NCI-H146 treated with DMSO at 0.1 percent for 48 hours (cell line): ENCODE data around the gene RUNX2.

Experiments
- DNase-seq: peaks from one replicate; lab custom pipeline; 2025; ENCODE audit not compliant: unreplicated experiment; lab: John Stamatoyannopoulos, UW

RUNX2 gene

DNA sequence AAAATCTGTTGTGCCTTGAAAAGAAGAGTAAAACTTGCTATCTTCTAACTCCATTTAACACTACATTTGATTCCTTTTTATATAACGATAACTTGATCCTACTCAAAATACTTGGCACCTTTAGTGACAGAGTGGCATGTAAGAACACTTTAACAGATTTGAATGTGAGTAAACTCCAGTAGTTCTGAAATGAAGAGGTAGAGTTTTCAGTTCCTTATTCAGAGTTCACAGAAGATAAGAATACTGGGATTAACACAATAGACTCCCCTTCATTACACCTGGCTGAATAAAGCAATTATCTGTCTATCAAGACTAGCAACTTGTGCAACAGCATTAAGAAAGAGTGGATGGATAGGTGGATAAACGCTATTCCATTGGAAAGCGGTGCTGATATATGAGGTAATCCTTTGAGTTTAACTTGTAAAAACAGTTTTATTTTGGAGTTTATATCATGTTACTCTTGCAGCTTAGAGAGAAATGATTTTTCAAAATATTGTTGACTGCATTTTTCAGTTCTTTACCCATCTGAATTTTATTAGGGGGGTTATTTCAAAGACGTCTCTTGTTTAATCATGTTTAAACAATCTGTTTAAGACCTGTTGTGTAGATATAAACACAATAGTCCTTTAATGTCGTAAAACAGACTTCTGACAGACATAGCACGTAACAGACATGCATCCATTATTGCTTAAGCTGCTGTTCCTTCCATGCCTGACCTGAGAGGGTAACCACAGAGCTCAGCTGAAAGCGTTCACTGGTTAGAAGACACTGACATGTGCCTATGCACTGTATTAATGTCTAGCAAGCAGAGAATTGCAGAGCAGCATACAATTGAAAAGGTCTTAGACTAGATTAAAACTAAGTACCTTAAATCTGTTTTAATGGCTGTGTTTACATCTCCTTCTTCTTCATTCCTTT lies 152.0 kb downstream of the RUNX2 start:
- DNase-seq = no peak

DNA sequence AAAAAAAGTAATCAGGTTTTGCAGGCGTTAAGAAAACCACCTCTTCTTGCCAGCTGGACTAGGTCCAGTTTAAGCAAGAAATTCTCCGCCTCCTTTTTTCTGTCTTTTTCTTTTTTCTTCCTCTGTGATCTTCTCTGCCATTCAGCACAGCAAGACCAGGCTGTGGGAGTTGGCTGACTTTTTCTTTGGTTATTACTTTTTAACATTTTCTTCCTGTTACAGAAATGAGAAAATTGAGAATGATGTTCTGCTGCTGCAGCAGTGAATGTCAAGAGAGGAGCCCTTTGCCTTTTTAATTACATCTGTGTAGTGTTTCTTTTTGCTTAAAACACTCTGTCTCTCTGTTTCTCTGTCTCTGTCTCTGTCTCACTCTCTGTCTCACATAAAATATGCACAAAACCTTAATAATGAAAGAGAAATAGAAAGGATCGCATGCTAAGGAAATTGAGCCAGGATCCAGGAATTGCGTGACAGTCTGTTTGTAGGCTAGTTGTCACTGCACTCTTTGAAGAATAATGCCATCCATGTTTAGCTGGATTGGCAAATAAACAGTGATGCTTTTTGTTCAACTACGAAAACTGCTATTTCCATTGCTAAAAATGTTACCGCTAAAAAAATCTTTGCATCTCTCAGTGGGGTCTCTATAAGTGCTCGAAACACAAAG lies 152.8 kb downstream of the RUNX2 start:
- DNase-seq = no peak

DNA sequence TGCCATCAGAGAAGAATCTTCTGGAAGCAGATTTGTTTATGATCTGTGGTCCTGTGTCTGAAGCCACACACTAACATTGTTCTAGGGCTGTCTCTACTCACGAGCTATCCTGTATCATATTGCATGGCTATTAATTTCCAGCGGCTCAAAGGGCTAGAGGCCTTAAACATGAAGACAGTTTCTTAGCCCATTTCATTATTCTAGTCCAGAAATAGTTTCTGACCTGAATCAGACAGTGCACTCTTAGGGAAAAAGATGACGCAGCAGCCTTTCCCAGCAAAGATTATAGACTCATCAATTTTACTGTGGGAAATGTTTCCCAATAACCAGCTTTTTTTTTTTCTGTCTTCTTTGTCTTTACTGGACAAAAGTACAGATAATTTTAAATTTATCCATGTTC lies 154.9 kb downstream of the RUNX2 start:
- DNase-seq = no peak

DNA sequence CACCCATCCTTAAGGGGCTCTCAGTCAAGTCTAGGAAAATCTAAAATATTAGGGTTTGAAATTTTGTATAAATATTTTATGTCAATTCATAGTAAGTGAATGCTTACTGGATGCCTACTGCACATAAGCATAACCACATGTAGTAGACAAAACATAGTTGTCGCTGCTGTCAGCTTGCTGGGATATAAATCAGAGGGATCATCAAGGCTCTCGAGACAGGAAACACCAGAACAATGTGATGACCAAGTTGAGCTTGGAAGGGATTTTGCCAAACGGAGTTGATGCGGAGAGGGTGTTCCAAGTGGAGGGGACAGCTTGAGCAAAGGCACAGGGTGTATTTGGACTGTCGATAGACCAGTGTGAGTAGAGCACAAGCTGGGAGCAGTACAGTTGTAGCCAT lies 155.4 kb downstream of the RUNX2 start:
- no peak for DNase-seq

DNA sequence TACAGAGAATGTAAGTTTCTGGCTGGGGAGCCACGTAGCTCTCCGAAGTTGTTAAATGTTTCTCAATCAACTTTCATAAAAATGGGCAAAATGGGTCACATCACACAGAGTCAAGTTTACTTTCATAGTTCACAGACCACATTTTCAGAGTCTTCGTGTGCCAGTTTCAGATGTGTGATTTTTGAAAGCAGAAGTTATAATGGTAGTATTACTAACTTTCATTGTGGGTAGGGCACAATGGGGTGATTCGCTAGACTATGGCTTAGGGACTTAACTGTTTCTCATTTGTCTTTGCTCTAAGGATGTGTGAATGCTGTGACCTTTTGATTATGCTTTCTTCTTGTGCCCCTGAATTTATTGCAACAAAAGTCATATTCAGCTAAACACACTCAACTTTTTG lies 158.6 kb downstream of the RUNX2 start:
- no peak for DNase-seq

DNA sequence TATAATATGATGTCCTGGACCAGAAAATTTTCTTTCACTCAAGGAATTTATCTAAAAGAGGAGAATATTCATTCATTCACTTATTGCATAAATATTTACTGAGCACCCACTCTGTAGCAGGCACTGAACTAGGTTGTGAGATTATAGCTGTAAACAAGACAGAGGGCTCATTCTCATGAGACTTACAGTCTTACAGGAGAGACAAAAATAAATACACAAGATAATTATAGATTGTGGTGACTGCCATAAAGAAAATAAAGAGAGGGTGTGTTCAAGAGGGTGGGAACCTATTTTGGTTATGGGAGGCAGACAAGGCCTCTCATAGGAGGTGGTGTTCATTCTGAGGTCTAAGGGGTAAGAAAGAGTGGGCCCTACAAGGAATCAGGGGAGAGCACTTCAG lies 159.5 kb downstream of the RUNX2 start:
- no peak for DNase-seq

DNA sequence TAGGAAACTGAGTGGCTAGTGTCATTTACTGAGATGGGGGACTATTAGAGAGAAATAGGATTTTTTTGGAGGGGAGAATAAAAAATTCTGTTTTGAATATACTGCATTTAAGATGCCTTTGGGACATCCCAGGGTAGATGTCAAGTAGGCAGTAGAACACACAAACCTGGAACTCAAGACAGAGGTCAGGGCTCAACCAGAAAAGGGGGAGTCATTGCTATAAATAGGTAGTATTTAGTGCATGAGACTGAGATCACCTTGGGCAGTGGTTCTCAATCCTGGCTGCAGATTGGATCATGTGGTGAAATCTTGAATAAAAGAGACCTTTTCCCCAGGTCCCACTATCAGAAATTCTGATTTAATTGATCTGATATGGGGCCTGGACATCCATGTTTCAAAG lies 160.1 kb downstream of the RUNX2 start:
- DNase-seq = no peak

DNA sequence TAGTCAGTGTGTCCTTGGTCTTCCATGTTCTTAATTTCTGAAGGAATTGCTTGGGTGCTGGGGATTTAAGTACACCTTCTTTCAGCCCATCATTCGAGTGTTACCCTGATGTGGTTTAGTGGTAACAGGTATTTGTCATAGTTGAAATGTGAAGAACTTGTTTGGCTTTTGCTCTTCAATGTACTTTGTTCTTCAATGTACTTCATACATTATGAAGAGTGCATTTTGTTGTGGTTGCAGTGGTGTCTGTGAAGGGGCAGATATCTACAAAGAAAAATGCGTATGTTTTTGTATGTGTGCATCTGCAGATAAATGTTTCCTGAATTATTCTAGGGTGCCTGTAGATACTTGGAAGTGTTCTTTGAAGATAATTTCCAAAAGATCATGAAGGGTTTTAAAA lies 160.8 kb downstream of the RUNX2 start:
- no peak for DNase-seq

DNA sequence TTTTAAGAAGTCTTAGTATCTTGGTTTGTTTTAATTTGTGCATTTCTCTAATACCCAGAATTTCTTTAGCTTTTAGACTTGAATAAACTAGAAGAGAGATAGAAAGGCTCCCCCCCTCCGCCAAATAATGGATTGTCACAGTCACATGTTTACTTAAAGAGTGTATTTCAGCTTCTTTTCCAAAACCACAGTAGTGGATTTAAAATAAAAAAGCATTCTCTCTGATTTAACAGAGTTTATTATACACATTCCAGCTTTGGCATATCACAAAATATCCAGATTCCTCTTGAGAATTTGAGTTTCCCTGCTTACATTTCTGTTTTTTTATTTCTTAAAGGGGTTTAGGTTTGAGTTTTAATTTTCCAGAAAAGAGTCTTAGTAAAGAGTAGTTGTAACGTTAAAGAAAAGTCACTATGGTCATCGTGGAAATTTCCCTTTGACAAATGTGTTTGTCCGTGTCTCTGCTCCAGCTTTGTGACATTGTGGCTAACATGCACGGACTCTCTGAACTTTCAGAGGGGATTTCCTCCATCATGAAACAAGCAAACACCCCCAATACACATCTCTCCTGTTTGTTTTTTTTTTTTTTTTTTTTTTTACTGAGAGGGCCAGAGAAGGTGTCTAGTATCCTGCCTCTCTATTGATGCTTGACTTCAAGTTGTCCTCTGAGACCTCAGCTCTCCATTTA lies 163.1 kb downstream of the RUNX2 start:
- DNase-seq = no peak

DNA sequence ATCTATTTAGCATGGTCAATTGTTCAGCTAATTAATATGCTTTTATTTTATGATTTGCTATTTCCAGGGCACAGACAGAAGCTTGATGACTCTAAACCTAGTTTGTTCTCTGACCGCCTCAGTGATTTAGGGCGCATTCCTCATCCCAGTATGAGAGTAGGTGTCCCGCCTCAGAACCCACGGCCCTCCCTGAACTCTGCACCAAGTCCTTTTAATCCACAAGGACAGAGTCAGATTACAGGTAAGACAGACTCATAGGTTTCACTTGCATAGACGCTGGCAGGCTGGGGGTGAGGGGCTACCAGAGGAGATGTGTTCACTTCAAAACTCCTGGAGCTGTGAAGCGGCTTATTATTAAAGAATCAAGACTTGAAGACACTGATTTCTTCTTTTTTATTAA lies 163.7 kb downstream of the RUNX2 start:
- DNase-seq = no peak

DNA sequence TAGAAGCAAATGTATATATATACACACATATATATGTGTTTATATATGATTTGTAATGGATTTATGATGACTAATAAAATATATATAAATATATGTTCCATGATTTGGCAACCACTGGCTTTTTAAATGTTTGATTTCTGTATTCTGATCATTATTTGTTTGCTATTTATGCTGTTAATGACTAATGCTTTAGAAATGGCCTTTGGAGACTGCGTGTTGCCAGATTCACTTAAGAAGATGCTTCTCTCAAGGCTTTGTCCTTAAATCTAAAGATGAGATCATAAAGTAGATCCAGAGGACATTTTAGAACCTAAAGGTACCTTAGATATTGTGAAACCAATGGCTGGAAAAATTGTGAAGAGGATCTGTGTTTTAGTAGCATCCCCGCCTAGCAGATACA lies 165.6 kb downstream of the RUNX2 start:
- DNase-seq = no peak

DNA sequence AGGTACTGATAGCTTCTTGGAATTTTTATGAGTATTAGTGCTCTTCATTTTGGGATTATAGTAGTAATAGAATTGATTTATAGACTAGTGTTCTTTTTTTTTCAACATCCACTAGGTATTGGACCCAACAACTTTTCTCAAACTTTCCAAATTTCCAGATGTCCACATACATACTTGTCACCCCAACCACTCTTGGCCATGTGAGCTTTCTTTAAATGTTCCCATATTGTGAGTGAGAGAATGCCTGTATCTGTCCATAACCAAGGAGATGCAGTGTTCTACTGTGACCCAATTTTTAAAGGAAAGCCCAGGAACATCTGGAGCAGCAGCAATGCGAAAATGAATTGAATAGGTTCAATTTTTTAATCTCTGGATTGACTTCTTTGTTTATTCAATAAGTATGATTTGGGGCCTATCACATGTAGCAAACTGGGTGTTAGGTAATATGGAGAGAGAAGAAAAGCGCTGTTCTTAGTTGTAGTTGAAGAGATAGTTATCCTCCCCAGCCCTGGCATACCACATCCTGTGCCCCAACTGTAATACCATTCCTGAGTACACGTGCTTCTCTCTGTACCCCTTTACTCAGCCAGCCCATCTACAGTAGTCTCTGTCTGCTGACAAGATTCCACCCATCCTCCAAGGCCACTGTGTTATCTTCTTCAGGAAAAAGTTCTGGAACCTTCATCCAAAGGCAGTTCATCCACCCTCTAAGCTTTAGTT lies 166.4 kb downstream of the RUNX2 start:
- no peak for DNase-seq

DNA sequence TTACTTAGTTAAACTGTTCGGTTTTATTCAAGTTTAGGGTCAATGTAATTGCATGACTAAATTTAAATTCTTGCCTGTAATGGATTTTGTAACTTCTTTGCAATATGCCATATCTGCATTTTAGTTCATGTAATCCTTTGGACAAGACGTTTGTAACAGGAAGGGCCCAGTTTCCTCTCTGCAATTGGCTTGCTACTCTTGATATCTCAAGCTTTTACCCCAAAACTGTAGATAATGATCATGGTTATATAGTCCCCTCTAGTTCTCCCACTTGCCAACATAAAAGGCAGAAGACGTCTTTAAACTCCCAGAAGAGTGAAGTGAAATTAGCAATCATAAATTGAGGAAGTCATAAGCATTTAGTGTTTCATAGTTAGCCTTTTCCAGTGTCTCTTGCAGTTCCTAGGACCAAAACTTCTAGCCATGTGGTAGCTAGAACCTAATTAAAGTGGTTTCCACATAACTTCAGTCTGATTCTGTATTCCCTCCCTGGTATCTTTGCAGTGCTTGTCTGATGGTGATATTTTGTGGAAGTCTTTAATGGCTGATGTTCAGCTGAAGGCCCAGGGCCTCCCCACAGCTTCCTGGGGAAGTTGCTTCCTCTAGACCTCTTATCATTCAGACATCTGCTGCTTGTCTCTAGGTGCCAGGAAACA lies 167.4 kb downstream of the RUNX2 start:
- DNase-seq = no peak

DNA sequence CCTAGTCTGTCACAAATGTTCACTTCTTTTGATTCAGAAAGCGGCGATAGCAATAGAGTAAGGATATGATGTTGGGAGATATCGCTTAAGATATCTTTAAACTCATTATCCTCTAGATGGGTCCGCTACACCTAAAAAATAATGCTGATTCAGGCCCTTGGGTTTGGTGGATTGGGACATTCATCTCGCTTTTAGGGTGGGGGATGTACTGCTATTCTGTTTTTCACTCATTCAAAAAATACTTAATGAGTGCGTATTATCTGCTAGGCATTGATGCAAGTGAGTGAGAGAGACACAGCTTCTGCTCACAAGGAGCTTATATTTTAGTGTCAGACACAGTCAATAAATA lies 167.9 kb downstream of the RUNX2 start:
- DNase-seq = no peak

DNA sequence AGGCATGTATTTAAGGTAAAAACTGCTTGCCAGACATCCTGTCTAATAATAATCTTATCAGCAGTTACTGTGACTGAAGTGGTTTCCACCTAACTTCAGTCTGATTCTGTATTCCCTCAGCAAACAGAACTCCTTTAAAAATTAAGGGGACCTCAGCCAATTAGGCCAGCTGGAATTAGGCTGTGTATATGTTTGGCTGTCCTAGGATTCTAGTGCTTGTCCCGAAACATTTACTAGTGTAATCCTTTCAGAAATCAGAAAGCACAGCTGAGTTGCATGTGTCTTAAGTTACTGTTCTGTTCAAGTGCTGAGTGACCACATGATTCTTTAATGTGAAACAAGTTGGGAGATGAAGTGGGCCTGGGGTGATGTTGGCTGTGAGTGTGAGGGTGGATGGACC lies 170.5 kb downstream of the RUNX2 start:
- DNase-seq = no peak

DNA sequence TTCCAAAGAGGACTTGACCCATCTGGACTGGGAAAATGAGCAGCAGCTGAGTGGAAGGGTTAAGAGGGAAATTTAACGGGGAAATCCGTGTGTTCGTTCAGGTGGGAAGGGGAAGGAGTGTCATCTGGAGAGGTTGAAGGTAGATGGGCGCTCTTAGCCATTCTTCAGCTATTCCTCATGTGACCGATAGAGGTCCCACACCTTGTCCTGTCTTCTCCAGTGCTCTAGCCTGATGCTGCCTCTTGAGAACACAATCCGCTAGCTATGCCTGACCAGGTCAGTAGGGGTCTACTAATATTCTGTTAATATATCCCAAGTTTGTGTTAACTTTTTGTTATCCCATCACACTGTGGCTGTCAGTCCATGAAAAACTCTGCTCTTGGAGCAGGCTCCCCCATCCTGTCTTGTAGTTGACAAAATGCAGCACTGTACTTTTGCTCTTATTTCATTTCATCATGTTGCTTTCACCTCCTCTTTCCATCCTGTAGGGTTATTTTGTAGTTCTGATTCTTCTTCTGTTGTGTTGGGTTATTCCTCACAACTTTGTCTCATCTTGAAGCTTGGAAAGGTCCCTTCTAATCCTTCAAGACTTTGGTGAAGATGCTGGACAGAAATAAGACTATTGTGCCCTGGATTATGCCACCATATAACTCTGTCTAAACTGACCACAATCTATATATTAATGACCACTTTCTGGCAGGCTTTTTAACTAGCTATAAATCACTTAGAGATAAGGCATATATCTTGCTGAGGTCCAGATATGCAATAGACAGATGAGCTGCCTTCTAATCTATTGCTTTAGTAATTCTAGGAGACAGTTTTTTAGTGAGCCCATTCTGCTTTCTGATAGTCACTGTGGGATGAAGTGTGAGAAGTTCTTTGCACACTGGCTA lies 173.0 kb downstream of the RUNX2 start:
- no peak for DNase-seq

DNA sequence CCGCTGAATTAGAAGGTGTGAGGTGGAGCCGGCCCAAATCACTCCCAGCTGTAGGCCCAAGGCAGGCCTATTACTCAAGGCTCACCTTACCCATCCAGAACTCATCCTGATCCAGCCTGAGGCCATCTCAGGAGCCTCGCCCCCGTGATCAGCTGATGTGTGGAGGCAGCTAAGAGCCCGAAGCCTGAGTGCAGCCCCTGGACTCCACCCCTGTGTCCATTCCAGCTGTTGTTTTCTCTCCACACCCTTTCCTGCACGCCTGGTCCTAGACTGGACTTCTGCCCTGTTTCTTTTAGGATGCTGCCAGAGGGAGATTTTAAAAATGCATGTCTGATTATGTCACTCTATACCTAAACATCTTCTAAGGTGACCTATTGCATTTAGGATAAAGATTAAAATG lies 174.3 kb downstream of the RUNX2 start:
- no peak for DNase-seq

DNA sequence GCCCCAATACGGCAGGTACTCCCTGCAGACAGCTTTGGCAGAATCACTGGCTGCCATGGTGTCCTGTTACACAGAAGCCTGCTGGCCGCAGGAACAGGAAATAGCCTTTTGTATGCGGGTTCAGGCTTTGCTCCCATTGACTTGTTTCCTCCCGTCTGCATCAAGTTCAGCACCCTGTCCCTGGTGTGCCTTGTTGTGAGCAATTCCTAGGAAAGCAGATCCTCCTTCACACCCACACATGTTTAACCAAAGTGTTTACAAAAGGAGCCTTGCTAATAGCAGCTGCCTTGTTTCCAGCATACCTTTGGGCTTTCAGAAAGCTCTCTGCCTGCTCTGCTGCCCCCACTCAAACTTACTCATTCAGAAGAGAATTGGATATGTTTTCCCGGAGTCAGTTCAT lies 176.8 kb downstream of the RUNX2 start:
- no peak for DNase-seq

DNA sequence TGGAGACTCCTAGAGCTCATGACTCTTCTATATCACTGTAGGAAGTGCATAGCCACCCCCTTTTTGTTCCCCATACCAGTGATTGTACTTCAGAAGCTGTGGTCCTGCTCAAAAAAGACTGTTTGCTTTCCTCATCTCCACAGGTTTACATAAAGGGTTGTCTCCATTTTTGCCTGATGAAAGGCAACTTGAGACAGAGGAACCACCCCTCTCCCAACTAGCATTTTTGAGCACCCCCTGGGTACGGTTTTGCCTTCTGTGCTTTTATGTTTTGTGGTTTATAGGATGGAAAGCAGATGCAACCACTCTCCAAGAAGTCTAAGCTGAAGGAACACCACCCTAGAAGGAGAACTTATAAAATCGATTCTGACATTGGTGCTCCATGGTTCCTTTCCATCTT lies 177.3 kb downstream of the RUNX2 start:
- DNase-seq = no peak

DNA sequence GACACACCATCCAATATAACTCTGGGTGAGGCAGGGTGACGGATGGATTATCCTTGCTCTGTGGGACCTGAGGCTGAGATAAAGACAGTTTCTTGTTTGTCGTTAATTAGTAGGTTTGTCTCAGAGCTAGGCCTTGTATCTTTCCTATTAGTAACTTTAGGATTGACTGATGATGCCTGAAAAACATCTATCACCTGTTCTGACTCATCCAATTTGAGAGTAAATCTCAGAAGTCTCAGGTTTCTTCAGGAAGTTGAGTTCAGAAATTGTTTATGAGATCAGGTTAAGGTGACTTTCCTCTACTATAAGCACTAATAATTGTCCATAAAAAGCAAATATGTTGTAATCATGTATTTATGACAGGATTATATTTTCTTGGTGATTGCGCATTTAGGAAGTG lies 179.1 kb downstream of the RUNX2 start:
- DNase-seq = no peak
